K562 (cell line): ENCODE data around the gene CNOT1. TPM values are rescaled to one million over a fixed set of nuclear protein-coding genes. Genes with fewer than 3 reads are reported as not detected.

ENCODE experiments used
- ATAC-seq: fragments of 200-7000 bp; cut with Tn5 transposase; 3 replicates; pipeline ENCODE4 v1.9.1; 2020; ENCODE audit warnings: moderate library complexity
- BruUV-seq: library from RNA; stranded (reverse); fragments of 400-500 nt; replicated peaks from 2 replicates; lab custom pipeline; 2021; lab: Mats Ljungman, UMichigan
- CTCF ChIA-PET: fragments of 300-600 bp; formaldehyde crosslinking; extraction: SDS; loops from one replicate; lab custom pipeline; 2021; ENCODE audit warnings: low intra/inter-chr PET ratio; lab: Yijun Ruan, JAX
- POLR2A ChIA-PET: fragments of 300-600, 350-650 bp; sonication (Branson Sonifier 250); formaldehyde crosslinking; extraction: SDS; loops from one replicate; lab custom pipeline; 2021; ENCODE audit warnings: antibody characterized with exemption, inconsistent platforms; lab: Yijun Ruan, JAX
- DNase-seq, 4 experiments: peaks; one replicate each; pipeline versions ENCODE4 v3.0.0 to v3.0.0-alpha.2; 2011 to 2018; ENCODE audit warnings: low spot score in 3 of 4, mixed read lengths in 3 of 4; ENCODE audit errors: extremely low read depth in 1 of 4
- FAIRE-seq: peaks from 2 replicates; lab custom pipeline; 2011; peaks lifted over from hg19 to GRCh38; lab: Jason Lieb, UNC
- H2AFZ ChIP-seq: 2 replicates; pipeline ENCODE4 v1.6.0; 2011; ENCODE audit warnings: low read depth, low read length, control low read depth, inconsistent platforms
- H3K27ac ChIP-seq: fragments of 200-600 bp; 3 replicates; pipeline ENCODE4 v1.8.0; 2011; ENCODE audit warnings: low read depth, mild to moderate bottlenecking, control low read depth, inconsistent platforms, low read length, moderate library complexity, mixed read lengths; ENCODE audit errors: extremely low read depth
- H3K27me3 ChIP-seq, 2 experiments: fragments of 300-600 bp in 1 of 2; 2 replicates in 1 of 2; 3 replicates in 1 of 2; pipeline versions ENCODE4 v1.6.0 to v1.8.0; 2011; ENCODE audit warnings: inconsistent platforms in 2 of 2, low read length in 2 of 2, mild to moderate bottlenecking in 1 of 2, mixed read lengths in 1 of 2, moderate library complexity in 1 of 2; ENCODE audit not compliant: control insufficient read depth in 2 of 2, insufficient read depth in 2 of 2
- H3K36me3 ChIP-seq: fragments of 300-600 bp; 3 replicates; pipeline ENCODE4 v1.8.0; 2011; ENCODE audit warnings: mild to moderate bottlenecking, low read length, inconsistent platforms; ENCODE audit not compliant: control insufficient read depth, insufficient read depth
- H3K4me1 ChIP-seq, 2 experiments: fragments of 200-600 bp in 1 of 2; replicated peaks in 1 of 2; 2 replicates in 1 of 2; 3 replicates in 1 of 2; pipeline versions ENCODE4 v1.5.1 to v1.8.0; 2011; ENCODE audit warnings: inconsistent platforms in 2 of 2, low read length in 2 of 2, mild to moderate bottlenecking in 1 of 2, mixed read lengths in 1 of 2, moderate library complexity in 1 of 2; ENCODE audit not compliant: control insufficient read depth in 2 of 2, insufficient read depth in 2 of 2
- H3K4me2 ChIP-seq: 2 replicates; pipeline ENCODE4 v1.6.1; 2011; ENCODE audit warnings: low read length, control low read depth, inconsistent platforms, mixed read lengths; ENCODE audit not compliant: insufficient read depth
- H3K4me3 ChIP-seq: fragments of 200-600 bp; sonication (generic), shearing (Covaris generic); 2 replicates; pipeline ENCODE4 v1.5.1; 2016; ENCODE audit warnings: control low read depth, inconsistent platforms
- H3K79me2 ChIP-seq: fragments of 200-600 bp; 3 replicates; pipeline ENCODE4 v1.8.0; 2011; ENCODE audit warnings: low read length, inconsistent platforms; ENCODE audit not compliant: control insufficient read depth, insufficient read depth
- H3K9ac ChIP-seq, 2 experiments: 2 replicates each; pipeline versions ENCODE4 v1.6.0 to v1.6.1; 2011; ENCODE audit warnings: low read depth in 2 of 2, low read length in 2 of 2, control low read depth in 1 of 2, inconsistent platforms in 1 of 2, mild to moderate bottlenecking in 1 of 2, mixed read lengths in 1 of 2; ENCODE audit not compliant: insufficient read depth in 1 of 2
- H3K9me1 ChIP-seq: one replicate; pipeline ENCODE4 v1.6.0; 2011; ENCODE audit warnings: inconsistent platforms, mild to moderate bottlenecking, low read length, moderate library complexity; ENCODE audit not compliant: control insufficient read depth, insufficient read depth
- H3K9me3 ChIP-seq: replicated peaks from 2 replicates; pipeline ENCODE4 v1.5.1; 2011; ENCODE audit warnings: low read depth, low read length, inconsistent platforms; ENCODE audit not compliant: control insufficient read depth, insufficient read depth
- H4K20me1 ChIP-seq: replicated peaks from 2 replicates; pipeline ENCODE4 v1.6.1; 2011; ENCODE audit warnings: low read length, inconsistent platforms, mixed read lengths; ENCODE audit not compliant: control insufficient read depth, insufficient read depth
- BRCA1 ChIP-seq, 2 experiments: fragments of 450-650 bp in 1 of 2; sonication (generic) in 1 of 2; formaldehyde crosslinking in 1 of 2; IDR thresholded peaks; 2 replicates each; pipeline versions ENCODE4 v1.5.0 to v1.6.1; 2017 to 2020; ENCODE audit warnings: mild to moderate bottlenecking in 1 of 2, missing genetic modification reagents in 1 of 2
- HMGN3 ChIP-seq: IDR thresholded peaks from 2 replicates; pipeline ENCODE4 v1.6.1; 2011; ENCODE audit warnings: borderline replicate concordance, low read depth, mild to moderate bottlenecking, mixed read lengths, low read length; ENCODE audit not compliant: insufficient read length; ENCODE audit errors: extremely low read depth
- POU5F1 ChIP-seq: fragments of 150-350 bp; IDR thresholded peaks from 2 replicates; pipeline ENCODE4 v1.6.1; 2014; ENCODE audit warnings: borderline replicate concordance, low read length, low read depth, mild to moderate bottlenecking; ENCODE audit not compliant: partially characterized antibody
- SMAD4 ChIP-seq: fragments of 250-450 bp; sonication (Bioruptor Pico); conservative IDR thresholded peaks from 2 replicates; pipeline ENCODE4 v1.8.0; 2021; ENCODE audit warnings: inconsistent platforms, mild to moderate bottlenecking, moderate library complexity
- STAT5B ChIP-seq: fragments of 250-450 bp; sonication (Bioruptor Pico); IDR thresholded peaks from 2 replicates; pipeline ENCODE4 v1.8.0; 2021; ENCODE audit warnings: mild to moderate bottlenecking, inconsistent platforms
- ZNF444 ChIP-seq: fragments of 250-450 bp; sonication (Bioruptor Pico); IDR thresholded peaks from 2 replicates; pipeline ENCODE4 v1.4.0; 2020; ENCODE audit warnings: mild to moderate bottlenecking, moderate library complexity
- ZNF644 ChIP-seq: fragments of 200-800 bp; sonication (Bioruptor generic); IDR thresholded peaks from 2 replicates; pipeline ENCODE4 v1.6.1; 2016; ENCODE audit warnings: low read depth, missing genetic modification characterization, missing compliant biosample characterization
- ZNF75A ChIP-seq: fragments of 450-650 bp; formaldehyde crosslinking; IDR thresholded peaks from 2 replicates; pipeline ENCODE4 v1.4.0; 2020; ENCODE audit warnings: mild to moderate bottlenecking
- ZZZ3 ChIP-seq: fragments of 450-650 bp; IDR thresholded peaks from 2 replicates; pipeline ENCODE4 v1.6.1; 2016; ENCODE audit warnings: antibody characterized with exemption, mild to moderate bottlenecking, moderate library complexity
- WGBS: fragments of 100-300 bp; shearing (Covaris generic); methylation state at CpG from one replicate; pipeline ENCODE4 v1.1.6; 2016; ENCODE audit warnings: low coverage, mixed read lengths; ENCODE audit not compliant: insufficient coverage; ENCODE audit errors: missing lambda C conversion rate; 5-methylcytosine and 5-hydroxymethylcytosine counted together
- in situ Hi-C: fragments of 300-500 bp; cut with MboI; formaldehyde crosslinking; loops from 4 replicates; pipeline ENCODE4 v1.15.0; 2018; ENCODE audit warnings: inconsistent platforms, mixed read lengths
- intact Hi-C: fragments of 100-400 bp; cut with micrococcal nuclease; formaldehyde crosslinking; loops from 2 replicates; pipeline ENCODE4 v1.14.2; 2022
- polyA plus RNA-seq, 8 experiments: library from polyadenylated mRNA; depleted of rRNA in 4 of 8; stranded (reverse) in 5 of 8; unstranded in 3 of 8; fragments of >200 nt; fragmentation: Nextera tagmentation in 2 of 8; fragmentation: Illumina TruSeq in 1 of 8; extraction: Ambion mirVana in 2 of 8; extraction: Trizol in 1 of 8; gene quantifications; 2 replicates each; pipeline versions ENCODE4 v1.2.1 to v1.2.3, GENCODE V29; 2011 to 2014; ENCODE audit warnings: inconsistent platforms in 1 of 8, missing spikeins in 1 of 8
- total RNA-seq, 7 experiments: library from RNA; depleted of rRNA in 6 of 7; stranded (reverse); fragments of >200 nt in 6 of 7; fragmentation: Illumina TruSeq in 2 of 7; extraction: Trizol in 2 of 7; gene quantifications; 2 replicates each; pipeline versions ENCODE4 v1.2.1 to v1.2.3, GENCODE V29; 2011 to 2021; ENCODE audit warnings: low replicate concordance in 1 of 7
- TF ChIP-seq, protein P1 (sequence below): fragments of 200-400 bp; formaldehyde crosslinking; IDR thresholded peaks from 2 replicates; pipeline ENCODE4 v1.6.1; 2017; ENCODE audit warnings: mild to moderate bottlenecking, low read depth, low read length, moderate library complexity
- TF ChIP-seq, protein P2 (sequence below), 2 experiments: IDR thresholded peaks; 2 replicates each; pipeline ENCODE4 v1.6.1; 2012; ENCODE audit warnings: improper control_type of control experiment in 2 of 2, low read depth in 2 of 2, low read length in 2 of 2, borderline replicate concordance in 1 of 2

The CNOT1 gene
- total and polyA plus RNA-seq, 9 of the 15 experiments (the other 6 are each of a cell fraction or from before 2014, with no cell fraction given) = 110 to 270 (median 220) TPM

DNA sequence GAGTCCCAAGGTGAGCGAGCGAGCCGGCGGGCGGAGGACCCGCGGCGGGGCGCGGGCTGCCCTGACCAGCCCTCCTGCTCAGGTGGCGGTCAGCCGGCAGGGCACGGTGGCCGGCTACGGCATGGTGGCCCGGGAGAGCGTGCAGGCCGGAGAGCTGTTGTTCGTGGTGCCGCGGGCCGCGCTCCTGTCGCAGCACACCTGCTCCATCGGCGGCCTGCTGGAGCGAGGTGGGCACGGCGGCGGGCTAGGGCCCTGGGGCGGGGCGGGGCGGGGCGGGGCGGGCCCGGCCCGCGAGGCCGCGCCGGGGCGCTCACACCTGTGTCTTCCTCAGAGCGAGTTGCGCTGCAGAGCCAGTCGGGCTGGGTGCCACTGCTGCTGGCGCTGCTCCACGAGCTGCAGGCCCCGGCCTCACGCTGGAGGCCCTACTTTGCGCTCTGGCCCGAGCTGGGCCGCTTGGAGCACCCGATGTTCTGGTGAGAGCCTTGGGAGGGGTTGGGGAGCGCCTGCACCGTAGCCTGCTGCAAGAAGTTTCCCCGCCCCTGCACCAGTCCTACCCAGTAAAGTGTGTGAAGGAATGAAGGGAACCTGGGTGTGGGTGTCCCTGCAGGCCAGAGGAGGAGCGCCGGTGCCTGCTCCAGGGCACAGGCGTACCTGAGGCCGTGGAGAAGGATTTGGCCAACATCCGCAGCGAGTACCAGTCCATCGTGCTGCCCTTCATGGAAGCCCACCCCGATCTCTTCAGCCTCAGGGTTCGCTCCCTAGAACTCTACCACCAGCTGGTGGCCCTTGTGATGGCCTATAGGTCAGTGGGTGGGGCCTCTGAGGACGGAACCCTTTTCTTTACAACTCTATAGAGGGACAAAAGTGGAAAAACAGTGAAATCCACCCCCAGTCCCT, 113.5 kb downstream of the CNOT1 start (continued):
- peak; percentile 46 for TF ChIP-seq HMGN3

DNA sequence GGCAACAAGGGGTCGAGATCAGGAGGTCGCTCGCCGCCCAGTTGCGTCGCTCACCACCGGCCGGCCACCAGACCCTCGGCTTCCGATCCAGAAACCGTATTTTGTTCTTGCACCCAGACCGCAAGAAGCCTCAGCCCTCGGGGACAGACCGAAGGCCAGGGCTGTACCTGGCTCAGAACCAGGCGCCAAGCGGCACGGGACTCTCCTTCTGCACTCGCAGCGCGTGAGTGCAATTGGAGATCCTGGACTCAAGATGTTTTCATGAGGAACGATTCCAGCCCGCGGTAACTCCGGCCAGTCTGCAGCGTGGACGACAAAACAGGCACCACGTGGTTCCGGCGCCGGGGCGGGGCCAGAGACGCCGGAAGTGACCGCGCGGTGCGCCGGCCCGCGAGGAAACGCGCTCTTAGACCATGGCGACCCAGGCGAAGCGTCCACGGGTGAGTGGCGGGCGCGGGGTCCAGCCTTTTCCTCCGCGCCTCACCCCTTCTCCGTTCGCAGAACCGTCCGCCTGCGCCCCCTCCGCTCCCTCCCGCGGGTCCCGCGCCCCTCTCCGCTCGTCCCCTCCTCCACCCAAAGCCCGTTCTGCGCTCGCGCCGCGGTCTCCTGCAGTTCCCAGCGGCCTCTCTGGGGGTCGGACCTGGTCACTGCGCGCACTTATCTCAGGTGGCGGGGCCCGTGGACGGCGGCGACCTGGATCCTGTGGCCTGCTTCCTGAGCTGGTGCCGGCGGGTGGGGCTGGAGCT, 114.3 kb downstream of the CNOT1 start, which contains the start of gene SETD6:
Gene SETD6 (plus strand): TSS at position 393 of the 746 bp plus-strand sequence. CDS start 21 bp downstream, at position 414.
- Histone ChIP-seq H3K4me1 (peaks cover 4 to 44% of the 10 kb centered on the region in 2 experiments; a peak in 4 of 5 replicates), H2AFZ (peak within 1 kb of the TSS; percentile 92), H3K9ac (peak within 1 kb of the TSS; percentile 83 to 98), H3K4me3 (peak within 1 kb of the TSS; percentile 88), H4K20me1 (peaks cover 16% of the 10 kb centered on the region), H3K9me1 (no peaks in the 10 kb centered on the region), H3K36me3 (peaks cover 41% of the 10 kb centered on the region), H3K4me2 (peak within 1 kb of the TSS; percentile 95), H3K27me3 (no peaks in the 10 kb centered on the region), H3K9me3 (no peaks in the 10 kb centered on the region), H3K27ac (peak within 1 kb of the TSS; percentile 92), H3K79me2 (peaks cover 30% of the 10 kb centered on the region)
- in situ Hi-C loops (no loop called here), intact Hi-C loops (no loop called here)
- CTCF ChIA-PET = interaction anchor here (1.6 kb wide), 1 partner anchor 146 kb away, joined by 4 read pairs; no protein-coding TSS in a partner anchor
- FAIRE-seq = peak; percentile 90
- POLR2A ChIA-PET = interaction anchor here (0.7 to 1.3 kb wide), 4 partner anchors 23 to 149 kb away, joined by 3 to 4 read pairs (median 3); partner anchors contain the start of gene GINS3
- TSS peak; percentile 84 for BruUV-seq
- ATAC-seq = peak; percentile 89
- DNase-seq = peak; percentile 84 to 94 (median 85)
- WGBS = under 1% methylated on average over 52 of the region's 80 CpGs
- TF ChIP-seq ZNF644 (no peak), ZZZ3 (no peak), ZNF444 (CRISPR knock-in tag) (no peak), POU5F1 (no peak), BRCA1 (IDR thresholded peaks at IDR 0.05) (no peak), BRCA1 (CRISPR knock-in tag; IDR thresholded peaks at IDR 0.05) (0 out of 2 replicates have a peak, but pooled peaks have one; percentile 78), STAT5B (CRISPR knock-in tag) (no peak), SMAD4 (CRISPR knock-in tag) (peak; percentile 66; the same call in 1 of the 2 replicates), ZNF75A (no peak)
- TF ChIP-seq, protein P1, sequence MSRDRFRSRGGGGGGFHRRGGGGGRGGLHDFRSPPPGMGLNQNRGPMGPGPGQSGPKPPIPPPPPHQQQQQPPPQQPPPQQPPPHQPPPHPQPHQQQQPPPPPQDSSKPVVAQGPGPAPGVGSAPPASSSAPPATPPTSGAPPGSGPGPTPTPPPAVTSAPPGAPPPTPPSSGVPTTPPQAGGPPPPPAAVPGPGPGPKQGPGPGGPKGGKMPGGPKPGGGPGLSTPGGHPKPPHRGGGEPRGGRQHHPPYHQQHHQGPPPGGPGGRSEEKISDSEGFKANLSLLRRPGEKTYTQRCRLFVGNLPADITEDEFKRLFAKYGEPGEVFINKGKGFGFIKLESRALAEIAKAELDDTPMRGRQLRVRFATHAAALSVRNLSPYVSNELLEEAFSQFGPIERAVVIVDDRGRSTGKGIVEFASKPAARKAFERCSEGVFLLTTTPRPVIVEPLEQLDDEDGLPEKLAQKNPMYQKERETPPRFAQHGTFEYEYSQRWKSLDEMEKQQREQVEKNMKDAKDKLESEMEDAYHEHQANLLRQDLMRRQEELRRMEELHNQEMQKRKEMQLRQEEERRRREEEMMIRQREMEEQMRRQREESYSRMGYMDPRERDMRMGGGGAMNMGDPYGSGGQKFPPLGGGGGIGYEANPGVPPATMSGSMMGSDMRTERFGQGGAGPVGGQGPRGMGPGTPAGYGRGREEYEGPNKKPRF = no peak
- TF ChIP-seq, protein P2, sequence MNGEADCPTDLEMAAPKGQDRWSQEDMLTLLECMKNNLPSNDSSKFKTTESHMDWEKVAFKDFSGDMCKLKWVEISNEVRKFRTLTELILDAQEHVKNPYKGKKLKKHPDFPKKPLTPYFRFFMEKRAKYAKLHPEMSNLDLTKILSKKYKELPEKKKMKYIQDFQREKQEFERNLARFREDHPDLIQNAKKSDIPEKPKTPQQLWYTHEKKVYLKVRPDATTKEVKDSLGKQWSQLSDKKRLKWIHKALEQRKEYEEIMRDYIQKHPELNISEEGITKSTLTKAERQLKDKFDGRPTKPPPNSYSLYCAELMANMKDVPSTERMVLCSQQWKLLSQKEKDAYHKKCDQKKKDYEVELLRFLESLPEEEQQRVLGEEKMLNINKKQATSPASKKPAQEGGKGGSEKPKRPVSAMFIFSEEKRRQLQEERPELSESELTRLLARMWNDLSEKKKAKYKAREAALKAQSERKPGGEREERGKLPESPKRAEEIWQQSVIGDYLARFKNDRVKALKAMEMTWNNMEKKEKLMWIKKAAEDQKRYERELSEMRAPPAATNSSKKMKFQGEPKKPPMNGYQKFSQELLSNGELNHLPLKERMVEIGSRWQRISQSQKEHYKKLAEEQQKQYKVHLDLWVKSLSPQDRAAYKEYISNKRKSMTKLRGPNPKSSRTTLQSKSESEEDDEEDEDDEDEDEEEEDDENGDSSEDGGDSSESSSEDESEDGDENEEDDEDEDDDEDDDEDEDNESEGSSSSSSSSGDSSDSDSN (IDR thresholded peaks at IDR 0.05; ENCODE audit: borderline replicate concordance in 1 of 2, low read depth in 2 of 2, low read length in 2 of 2) = no peak
